ENCODE data around the gene PKMYT1. TPM values are rescaled to one million over a fixed set of nuclear protein-coding genes. Genes with fewer than 3 reads are reported as not detected.

The PKMYT1 gene
- total RNA-seq, 1 donor from 2014 or later, result 6.9 TPM

- H3K27ac ChIP-seq, result no peak overlapping the region
- no peaks in the 10 kb centered on the region for H3K27me3 ChIP-seq
- no peak for DNase-seq (ENCODE audit: extremely low spot score in 2 of 2)
- TF ChIP-seq POLR2AphosphoS5 (IDR thresholded peaks at IDR 0.05; ENCODE audit: insufficient read depth in 1 of 2, low read depth in 1 of 2), result no peak
- no peak for TF ChIP-seq POLR2A (IDR thresholded peaks at IDR 0.05)
- TF ChIP-seq CTCF (IDR thresholded peaks at IDR 0.05), result no peak
- H3K4me3 ChIP-seq, result no peak overlapping the region
- no peaks in the 10 kb centered on the region for H3K9me3 ChIP-seq
- intact Hi-C loops (cut with DNase I), result no loop called here
- peaks cover 27% of the 10 kb centered on the region for H3K4me1 ChIP-seq
- H3K36me3 ChIP-seq, result no peaks in the 10 kb centered on the region
Measured at GRCh38 chr16:2923481-2923880, 56.8 kb downstream of the PKMYT1 start.

Small RNA genes within 50 kb of the gene (small RNA-seq; reads per million reads assigned to genes)
- gene LINC00514, result not detected

Other genes starting within 250 kb of the PKMYT1 start
- gene SRRM2, start 227.8 kb downstream of the PKMYT1 start, total RNA-seq, result 534 TPM
- 530 TPM for gene ELOB, start 203.2 kb downstream of the PKMYT1 start, total RNA-seq
- not detected for gene PRSS33, start 192.9 kb downstream of the PKMYT1 start, total RNA-seq
- not detected for gene PRSS41, start 182.0 kb downstream of the PKMYT1 start, total RNA-seq
- gene PRSS21, start 163.2 kb downstream of the PKMYT1 start, total RNA-seq, result not detected
- 11.3 TPM for gene ZG16B, start 150.1 kb downstream of the PKMYT1 start, total RNA-seq
- 38.8 TPM for gene PRSS22, start 122.3 kb downstream of the PKMYT1 start, total RNA-seq
- 65.1 TPM for gene FLYWCH2, start 97.2 kb downstream of the PKMYT1 start, total RNA-seq
- gene FLYWCH1, start 68.5 kb downstream of the PKMYT1 start, total RNA-seq, result 32.9 TPM
- not detected for gene KREMEN2, start 16.2 kb downstream of the PKMYT1 start, total RNA-seq
- gene PAQR4, start 11.1 kb downstream of the PKMYT1 start, total RNA-seq, result 2.7 TPM
- not detected for gene CLDN9, start 32.5 kb upstream of the PKMYT1 start, total RNA-seq
- not detected for gene CLDN6, start 37.7 kb upstream of the PKMYT1 start, total RNA-seq
- 12.3 TPM for gene TNFRSF12A, start 39.9 kb upstream of the PKMYT1 start, total RNA-seq
- 39.0 TPM for gene HCFC1R1, start 43.5 kb upstream of the PKMYT1 start, total RNA-seq
- gene THOC6, start 43.6 kb upstream of the PKMYT1 start, total RNA-seq, result 22.6 TPM
- 52.5 TPM for gene BICDL2, start 56.5 kb upstream of the PKMYT1 start, total RNA-seq
- 0.25 TPM for gene MMP25, start 66.1 kb upstream of the PKMYT1 start, total RNA-seq
- gene IL32, start 85.2 kb upstream of the PKMYT1 start, total RNA-seq, result 13.0 TPM
- not detected for gene ZSCAN10, start 118.8 kb upstream of the PKMYT1 start, total RNA-seq
- 14.2 TPM for gene ZNF205, start 132.1 kb upstream of the PKMYT1 start, total RNA-seq
- gene ZNF213, start 154.6 kb upstream of the PKMYT1 start, total RNA-seq, result 7.6 TPM
- not detected for gene OR1F1, start 207.8 kb upstream of the PKMYT1 start, total RNA-seq